GM12872 (cell line): ENCODE results near the gene ST8SIA1.

Experiments used
- CTCF ChIP-seq: IDR thresholded peaks from 3 replicates; pipeline ENCODE4 v1.5.1; 2011; ENCODE audit warnings: low read depth, mild to moderate bottlenecking, low read length, moderate library complexity; ENCODE audit not compliant: insufficient read depth

The ST8SIA1 gene

GRCh38 chr12:22238211-22238610 lies 96.3 kb downstream of the ST8SIA1 start:
- TF ChIP-seq CTCF, result no peak

GRCh38 chr12:22234561-22234960 lies 99.9 kb downstream of the ST8SIA1 start:
- TF ChIP-seq CTCF, result no peak

- TF ChIP-seq CTCF, result no peak
Measured at GRCh38 chr12:22231836-22232235, 102.7 kb downstream of the ST8SIA1 start.

- no peak for TF ChIP-seq CTCF
Measured at GRCh38 chr12:22231078-22231477, 103.4 kb downstream of the ST8SIA1 start.

GRCh38 chr12:22230280-22230794 lies 104.2 kb downstream of the ST8SIA1 start:
- no peak for TF ChIP-seq CTCF

GRCh38 chr12:22229652-22230279 lies 104.7 kb downstream of the ST8SIA1 start:
- TF ChIP-seq CTCF, result no peak

GRCh38 chr12:22228022-22228875 lies 106.3 kb downstream of the ST8SIA1 start:
- no peak for TF ChIP-seq CTCF
